ENCODE results near the gene HESX1.

HESX1 gene

DNA sequence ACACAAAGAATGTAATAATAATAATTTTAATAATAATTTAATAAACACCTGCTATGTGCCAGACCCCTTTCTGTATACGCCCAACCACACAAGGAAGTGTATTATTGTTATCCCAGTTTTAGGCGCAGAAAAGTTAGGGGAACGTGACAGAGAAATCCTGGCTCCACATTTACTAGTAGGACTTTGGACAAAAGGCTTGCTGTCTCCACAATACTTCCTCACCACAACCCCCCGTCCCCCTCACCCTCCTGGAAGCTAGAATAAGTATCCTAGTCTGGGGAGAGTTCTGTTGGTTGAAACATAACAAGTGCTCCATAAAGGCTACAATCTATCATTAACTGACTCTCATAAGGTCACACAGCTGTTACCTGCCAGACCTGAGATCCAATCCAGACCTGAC, 34.1 kb downstream of the HESX1 start:
- DNase-seq = no peak

DNA sequence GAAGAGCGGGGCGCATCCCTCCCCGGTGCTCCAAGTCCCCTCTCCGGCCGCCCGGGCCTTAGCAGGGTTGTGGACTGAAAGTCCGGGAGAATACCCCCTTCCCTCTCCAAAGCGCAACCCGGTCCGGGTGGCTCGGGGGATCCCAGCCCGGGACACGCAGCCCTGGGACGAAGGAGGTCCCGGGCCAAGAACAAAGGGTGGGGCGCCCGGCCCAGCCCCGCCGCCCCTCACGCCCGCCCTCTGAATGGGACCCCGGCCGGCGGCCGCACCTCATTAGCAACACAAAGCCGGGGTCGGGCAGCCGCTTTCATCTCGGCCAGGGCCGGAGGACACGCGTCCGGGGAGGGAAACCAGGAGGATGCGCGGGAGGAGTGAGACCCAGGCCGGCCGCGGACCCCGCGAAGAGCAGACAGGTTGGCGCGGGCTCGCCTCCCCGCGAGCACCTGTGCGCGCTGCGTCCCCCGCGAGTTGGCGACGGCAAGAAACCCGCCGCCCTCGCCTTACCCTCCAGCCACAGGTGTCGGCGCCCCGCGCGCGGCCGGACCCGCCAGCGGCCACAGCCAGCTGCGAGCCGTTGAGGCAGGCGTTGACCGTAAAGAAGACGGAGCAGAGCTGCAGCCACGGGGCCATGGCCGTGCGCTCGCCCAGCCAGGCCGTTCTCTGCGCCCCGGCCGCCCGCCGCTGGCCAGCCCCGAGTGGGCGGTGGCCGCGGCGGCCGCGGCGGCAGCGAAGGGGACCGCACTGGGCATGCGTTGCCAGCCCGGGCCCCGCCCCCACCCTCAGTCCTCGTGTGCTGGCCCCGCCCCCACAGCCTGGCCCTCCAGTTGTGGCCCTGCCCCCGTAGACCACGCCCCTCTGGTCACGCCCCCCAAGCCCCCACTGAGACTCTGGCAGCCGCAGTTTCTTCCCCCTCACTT, 34.9 kb downstream of the HESX1 start, which contains the start of gene IL17RD:
Gene IL17RD, minus strand, starts transcription at position 697 of the 917 bp plus-strand sequence. Its CDS starts 67 bp downstream, at position 630.
- DNase-seq = no peak

DNA sequence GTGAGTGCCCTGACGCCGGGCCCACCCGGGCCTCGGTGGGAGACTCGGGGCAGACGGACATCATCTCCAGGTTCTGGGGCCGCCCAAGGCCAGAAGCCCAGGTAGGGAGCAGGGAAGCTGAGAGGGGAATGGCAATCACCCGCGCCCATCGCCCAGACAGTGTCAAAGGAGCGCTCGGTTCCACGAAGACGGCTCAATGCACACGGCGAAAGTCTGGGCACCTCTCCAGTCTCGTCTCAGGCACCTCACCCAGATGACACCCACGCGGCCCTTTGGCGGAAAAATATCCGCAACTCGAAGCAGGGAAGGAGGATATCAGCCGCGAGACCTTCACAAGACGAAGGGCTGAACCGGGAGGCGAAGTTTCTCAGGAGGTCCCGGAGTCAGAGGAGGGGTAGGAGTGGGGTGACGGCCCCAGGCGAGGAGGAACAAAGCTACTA, 35.5 kb downstream of the HESX1 start:
- no peak for DNase-seq

DNA sequence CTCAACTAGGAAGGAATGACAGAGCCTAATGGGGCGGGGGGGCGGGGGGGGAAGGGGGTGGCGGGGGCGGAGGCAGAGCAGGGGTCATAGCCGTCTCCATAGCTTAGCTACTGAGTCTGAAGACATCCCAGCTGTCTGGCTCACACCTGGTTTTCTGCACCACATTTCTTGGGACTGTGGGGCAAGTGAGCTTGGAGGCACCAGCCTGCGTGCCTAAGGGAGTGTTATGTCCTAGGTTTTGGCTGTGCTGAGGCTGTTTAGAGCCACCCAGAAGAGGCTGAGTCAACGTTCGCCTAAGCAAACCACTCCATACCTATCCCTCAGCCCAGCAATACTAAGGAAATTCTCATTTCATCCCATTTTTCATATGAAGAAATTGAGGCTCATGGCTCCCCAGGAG, 36.0 kb downstream of the HESX1 start:
- DNase-seq = no peak

DNA sequence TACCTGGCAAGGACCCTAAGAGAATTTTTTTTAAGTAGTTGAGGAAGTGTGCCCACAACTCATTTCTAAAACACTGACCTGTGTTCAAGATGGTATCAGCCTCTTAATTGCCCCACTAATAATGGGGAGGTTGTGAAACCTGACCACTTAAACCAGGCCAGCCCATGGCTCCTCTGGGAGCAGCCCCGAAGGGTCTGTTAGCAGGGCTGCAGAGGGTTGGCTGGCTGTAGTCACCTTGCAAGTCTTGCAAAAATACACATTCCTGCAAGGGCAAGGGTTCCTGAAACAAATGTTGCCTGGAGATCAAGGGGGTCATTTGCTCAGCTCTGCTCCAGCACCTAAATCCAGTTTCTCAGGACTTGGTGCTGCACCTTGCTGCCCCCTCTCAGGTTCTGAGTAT, 37.9 kb downstream of the HESX1 start:
- DNase-seq = no peak

DNA sequence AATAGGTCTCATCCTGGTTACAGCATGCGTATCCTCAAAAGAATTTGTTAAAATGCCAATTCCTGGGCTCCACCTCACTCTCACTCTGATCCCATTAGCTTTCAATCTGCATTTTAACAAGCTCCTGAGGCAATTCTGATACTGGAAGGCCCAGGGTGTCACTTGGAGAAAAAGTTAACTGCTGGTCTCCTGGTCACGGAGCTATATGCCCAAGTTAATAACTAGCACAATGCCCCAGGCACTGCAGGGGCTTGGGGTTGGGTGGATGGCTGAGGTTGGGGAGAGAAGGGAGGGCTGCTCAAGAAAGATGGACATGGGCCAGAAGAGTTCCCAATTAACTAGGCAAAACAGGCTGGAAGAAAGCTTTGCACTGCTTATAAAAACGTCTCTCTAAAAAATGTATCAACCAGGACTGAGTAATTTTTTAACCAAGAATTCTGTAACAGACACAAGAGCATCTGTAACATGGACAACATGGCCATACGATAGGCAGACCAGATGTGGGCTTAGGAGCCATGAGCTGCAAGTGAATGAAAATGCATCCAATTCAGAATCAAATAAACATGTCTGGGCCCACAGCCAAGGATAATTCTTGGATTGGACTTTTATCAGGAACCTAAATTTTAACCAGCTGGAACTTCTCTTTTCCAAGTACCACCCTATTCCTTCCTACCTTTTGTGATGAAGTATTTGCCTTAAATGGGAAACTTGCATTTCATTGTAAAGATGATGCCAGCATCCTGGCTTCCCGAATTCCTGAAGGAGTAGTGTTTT, 38.8 kb downstream of the HESX1 start:
- no peak for DNase-seq

DNA sequence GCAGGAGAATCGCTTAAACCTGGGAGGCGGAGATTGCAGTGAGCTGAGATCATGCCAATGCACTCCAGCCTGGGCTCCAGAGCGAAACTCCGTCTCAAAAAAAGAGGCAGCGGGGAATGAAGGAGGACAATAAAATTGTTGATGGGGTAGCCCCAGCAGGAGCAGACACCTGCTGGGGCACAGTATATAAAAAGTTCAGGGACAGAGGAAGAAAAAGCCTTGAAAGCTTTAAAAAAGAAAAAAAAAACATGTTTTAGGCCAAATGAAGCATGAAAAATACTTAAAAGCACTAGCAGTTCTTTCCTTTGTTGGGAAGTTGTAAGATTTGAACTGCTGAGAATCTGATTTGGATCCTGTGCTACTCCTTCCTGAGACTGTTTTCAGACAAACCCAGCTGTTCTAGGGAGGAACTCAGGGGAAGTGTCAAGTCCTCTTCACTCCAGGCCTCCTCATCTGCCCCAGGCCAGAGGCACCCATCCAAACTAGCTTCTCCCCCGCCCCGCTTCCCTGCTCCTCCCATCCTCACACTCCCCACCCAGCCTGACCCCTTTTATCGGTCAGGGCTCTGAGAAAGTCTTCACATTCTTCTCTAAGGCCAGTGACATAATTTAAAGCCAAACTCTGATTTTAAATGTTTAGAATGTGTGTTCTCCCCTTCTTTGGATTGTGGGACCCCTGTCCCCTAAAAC, 39.6 kb downstream of the HESX1 start:
- no peak for DNase-seq

DNA sequence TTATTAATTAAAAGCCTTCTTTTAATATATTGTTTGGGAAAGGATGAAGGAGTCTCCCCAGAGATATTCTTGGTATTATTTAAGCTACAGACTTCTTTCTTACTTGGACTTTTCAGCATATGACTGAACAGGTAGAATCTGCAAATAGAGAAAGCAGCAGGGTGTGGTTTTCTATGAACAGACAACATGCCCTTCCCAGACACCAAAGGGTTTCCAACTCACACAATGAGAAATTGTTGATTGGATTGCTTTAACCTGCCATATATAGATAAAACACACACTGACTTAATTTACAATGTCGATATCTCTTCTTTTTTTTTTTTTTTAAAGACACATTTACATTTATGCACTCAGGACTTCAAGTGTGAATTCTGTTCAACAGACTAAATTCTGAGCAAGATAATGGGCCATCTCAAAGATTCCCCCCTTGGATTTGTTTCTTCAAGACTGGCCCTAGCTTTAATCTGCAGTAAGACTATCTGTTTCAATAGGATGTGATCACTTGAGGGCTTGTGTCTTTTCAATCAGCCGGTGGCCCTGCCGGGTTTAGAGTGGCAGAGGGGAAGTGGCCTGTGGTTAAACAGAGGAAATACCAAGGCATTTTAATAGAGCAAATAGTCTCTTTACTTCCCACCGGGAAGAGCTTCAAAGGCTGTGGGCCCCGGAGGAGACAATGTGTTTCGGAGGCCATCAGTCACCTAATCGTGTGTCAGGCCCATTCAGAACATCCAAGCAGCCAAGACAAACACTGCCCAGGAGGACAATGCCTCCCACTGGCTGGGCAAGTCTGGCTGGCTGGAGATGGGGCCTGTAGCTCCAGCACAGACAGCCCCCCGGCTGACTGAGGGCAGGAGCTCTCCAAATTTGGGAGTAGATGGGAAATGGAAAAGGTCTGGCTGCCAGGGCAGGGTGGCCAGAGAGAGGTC, 40.7 kb downstream of the HESX1 start:
- no peak for DNase-seq

DNA sequence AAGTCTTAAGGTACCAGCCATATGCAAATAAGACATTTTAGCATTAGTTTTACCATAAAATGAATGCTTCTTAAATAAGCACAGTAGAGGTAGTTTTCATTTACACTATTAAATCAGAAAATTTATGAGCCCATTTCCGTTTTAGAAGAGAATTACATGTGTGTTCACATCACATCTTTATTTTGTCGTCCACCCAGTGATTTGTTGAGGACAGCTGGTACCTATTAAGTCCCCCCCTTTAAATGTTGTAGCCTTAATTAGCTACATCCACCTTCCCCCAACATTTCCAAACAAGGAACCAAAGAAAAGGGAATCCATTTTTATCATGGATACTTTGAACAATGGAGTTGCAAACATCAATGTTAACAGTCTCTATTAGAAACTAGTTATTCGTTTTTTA, 41.5 kb downstream of the HESX1 start:
- no peak for DNase-seq

DNA sequence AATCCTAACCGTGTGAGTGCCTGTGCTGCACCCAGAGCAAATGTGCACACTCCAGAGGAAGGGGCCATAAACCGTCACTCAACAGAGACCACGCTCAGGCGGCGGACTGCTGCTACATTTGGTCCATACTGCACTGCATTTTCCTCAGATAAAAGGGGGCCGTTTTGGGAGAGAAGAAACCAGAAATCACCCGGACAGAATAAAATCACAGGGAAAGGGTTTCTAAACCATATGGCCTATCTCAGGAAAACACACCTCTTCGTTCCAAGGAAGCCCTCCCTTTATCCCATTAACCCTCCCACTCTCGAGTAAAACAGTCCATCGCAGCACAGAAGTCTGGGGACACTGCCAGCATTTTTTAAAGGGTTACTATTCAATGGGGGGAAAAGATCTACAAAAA, 42.2 kb downstream of the HESX1 start:
- no peak for DNase-seq

DNA sequence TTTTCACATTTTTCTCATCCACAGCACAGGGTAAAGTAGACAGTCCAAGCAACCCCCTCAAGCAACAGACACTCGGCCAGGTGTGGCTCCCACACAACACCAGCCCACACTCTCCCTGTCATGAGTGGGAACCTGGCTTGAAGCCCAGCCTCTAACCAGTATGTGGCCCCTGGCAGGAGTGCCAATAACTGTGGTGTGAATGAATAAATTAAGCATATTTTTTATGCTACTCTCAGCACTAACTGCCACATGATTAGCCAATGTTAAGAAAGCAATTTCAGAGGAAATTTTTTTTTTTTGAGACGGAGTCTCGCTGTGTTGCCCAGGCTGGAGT, 44.5 kb downstream of the HESX1 start:
- DNase-seq = no peak

DNA sequence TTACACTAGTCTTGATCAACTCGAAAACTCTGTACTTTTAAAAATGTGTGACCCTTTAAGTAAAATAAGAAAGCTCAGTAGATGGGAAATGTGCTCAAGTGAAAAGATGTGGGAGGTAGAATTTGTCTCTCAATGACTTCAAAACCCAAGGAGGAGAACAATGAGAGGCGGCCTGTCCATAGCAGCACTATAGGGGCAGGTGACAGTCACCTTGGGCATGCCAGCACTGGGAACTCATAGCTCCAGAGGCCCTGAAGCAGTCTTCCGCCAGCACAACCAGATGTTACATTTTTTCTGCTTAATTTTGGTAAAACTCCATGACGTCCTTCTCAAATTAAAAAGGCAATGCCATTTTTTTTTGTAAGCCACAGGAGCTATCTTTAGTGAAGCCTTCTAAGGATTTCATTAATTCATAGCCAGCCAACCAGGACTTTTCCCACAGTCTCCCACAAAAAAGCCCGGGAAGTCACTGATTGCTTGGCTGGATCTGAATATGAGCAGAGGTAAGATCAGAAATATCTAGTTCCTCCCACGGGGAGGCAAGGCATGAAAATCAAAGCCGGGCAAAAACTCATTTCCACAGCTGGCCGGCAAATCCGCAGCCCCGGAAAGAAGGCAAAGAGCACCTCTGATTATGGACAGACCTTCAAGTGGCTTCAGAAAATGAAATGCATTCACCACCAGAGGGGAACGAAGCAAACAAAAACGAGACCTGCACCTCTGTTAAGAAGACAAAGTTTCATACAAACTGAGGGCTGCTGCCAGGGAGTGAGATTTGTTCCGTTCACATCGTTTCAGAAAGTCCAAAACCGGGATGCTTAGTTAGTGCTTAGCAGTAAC, 45.1 kb downstream of the HESX1 start:
- DNase-seq = no peak

DNA sequence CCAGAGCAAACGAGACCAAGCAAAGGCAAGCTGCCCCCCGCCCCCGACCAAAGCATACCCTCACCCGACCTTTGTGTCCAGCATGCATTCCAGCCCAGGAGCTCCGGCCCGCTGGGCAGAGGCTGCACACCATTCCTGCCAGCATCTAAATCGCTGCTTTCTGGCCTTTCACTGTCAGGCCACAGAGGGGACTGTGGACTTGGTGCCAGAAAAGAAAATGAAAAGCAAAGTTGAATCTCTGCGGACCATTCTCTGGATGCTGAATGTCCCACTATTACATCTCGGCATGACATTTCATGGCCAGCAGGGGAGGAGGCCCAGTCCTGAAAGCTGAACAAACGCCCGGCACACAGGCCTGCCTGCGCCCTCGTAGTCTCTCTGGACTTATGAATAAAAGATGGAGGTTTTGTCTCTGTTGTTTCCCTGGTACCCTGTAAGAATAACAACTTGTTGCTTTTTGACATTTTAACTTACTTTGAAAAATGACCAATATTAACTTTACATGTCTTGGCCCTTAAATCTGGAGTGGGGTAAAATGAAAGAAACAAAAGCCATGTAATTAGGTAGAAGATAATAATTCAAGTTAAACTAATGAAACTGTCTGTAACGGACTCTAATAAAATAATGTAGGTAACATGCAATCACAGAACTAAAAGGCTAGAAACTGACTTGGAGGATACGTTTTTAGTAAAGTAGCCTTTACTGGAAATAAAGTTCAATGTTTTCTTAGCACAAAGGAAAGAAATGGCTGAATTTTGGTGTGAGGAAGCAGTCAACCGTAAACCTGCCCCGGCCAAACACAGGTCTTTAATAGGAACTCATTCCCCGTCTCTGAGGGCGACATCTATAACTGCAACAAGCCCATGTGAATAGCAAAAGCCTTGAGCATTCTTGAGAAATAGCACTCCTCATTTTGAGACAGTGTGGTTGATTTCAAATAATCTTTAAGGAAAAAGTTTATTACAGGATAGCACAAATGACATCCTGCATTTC, 47.3 kb downstream of the HESX1 start:
- DNase-seq = no peak

DNA sequence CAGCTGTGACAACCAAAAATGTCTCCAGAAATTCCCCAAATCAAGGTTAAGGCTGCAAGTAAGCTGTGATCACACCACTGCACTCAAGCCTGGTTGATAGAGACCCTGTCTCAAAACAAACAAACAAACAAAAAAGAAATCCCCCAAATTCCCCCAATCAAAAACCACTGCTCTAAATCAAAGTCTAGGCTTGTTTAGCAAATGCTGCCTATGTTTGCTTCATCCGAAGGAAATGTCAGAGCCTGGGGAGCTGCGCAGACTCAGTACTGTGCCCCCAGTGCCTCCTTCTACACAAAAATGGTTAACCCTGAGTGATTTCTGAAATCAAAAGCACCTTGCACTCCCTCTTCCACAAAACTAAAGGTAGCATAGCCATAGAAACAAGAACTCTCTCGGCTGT, 48.0 kb downstream of the HESX1 start:
- DNase-seq = no peak

DNA sequence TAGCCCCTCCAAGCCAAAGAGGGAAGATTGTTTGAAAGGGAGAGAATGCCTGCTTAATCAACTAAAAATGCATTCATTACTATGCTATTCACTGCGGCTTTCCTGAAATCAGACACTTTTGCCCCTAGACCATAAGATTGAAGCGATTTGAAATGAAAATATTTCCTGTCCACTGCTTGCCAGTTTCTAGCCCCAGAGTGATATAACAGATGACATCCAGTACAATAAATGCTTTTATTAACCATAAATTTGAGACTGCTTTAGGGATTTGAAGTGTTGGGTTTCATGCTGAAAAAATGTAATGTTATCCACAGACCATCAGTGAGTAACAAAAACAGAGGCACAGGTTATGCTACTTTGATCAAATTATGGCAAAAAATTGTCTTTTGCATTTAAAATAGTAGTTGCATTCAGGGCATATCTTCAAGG, 48.7 kb downstream of the HESX1 start:
- DNase-seq = no peak

DNA sequence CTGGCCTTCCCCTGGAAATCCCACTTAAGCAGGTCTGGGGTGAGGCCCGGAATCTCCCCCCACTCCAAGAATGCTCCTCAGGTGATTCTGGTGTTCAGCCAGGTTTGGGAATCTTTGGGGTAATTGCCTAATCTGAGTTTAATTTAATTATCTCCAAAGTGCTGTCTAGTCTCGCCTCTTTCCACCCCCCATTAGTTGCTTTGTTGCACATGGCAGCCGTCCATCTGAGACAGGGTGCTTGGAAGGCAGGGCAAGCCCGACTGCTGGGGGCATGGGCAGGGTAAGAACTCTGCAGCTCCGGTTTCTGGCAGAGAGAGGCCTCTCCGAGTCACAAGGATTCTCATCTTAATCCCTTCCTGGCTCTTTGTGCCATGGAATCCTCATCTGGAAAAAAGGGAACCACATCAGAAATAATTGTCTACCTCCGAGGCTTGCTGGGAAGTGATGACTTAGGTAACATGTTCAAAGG, 49.6 kb downstream of the HESX1 start:
- no peak for DNase-seq
